Loucy (cell line): ENCODE data around the gene PABPC1L2B.
"Not testable (repeated sequence)": the region's sequence is repeated elsewhere in the genome, so short reads cannot be mapped to it uniquely, and the experiment has no call there.

Experiments
- EZH2phosphoT487 ChIP-seq: fragments of 200-600 bp; IDR thresholded peaks from 2 replicates; pipeline ENCODE4 v1.6.1; 2018; ENCODE audit warnings: antibody characterized with exemption, mild to moderate bottlenecking, moderate library complexity, borderline replicate concordance
- TF ChIP-seq, protein P1 (sequence below): fragments of 200-600 bp; sonication (generic); conservative IDR thresholded peaks from 2 replicates; pipeline ENCODE4 v1.5.1; 2014; ENCODE audit warnings: mild to moderate bottlenecking, antibody characterized with exemption, low read length

DNA sequence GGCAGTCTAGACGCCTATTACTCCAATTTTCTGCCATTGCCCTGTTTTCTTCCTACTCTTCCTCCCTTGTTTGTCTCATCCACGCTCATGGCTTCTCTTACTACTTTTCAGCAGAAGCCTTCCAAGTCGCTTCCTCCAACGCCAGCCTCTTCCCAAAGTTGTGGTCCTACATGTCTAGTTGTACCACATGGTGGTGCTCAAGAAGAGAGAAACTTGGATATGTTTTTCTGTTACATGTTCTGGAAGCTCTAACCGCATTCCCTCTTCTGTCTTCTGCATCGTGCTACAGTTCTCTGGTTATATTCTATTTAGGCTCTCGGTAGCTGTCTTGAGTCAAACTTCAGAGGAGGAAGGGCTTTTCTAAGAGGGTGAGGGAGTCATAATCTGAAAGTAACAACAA lies 27.9 kb upstream of the PABPC1L2B start:
- TF ChIP-seq, protein P1, sequence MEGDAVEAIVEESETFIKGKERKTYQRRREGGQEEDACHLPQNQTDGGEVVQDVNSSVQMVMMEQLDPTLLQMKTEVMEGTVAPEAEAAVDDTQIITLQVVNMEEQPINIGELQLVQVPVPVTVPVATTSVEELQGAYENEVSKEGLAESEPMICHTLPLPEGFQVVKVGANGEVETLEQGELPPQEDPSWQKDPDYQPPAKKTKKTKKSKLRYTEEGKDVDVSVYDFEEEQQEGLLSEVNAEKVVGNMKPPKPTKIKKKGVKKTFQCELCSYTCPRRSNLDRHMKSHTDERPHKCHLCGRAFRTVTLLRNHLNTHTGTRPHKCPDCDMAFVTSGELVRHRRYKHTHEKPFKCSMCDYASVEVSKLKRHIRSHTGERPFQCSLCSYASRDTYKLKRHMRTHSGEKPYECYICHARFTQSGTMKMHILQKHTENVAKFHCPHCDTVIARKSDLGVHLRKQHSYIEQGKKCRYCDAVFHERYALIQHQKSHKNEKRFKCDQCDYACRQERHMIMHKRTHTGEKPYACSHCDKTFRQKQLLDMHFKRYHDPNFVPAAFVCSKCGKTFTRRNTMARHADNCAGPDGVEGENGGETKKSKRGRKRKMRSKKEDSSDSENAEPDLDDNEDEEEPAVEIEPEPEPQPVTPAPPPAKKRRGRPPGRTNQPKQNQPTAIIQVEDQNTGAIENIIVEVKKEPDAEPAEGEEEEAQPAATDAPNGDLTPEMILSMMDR, result not testable (repeated sequence)
- TF ChIP-seq EZH2phosphoT487, result not testable (repeated sequence)
